Muscle of leg (tissue), 11 donors: ENCODE results near the gene NFIC. TPM values are rescaled to one million over a fixed set of nuclear protein-coding genes. Genes with fewer than 3 reads are reported as not detected.
"Not testable (repeated sequence)": the region's sequence is repeated elsewhere in the genome, so short reads cannot be mapped to it uniquely, and the experiment has no call there.

Experiments used
- DNase-seq: peaks from one replicate; pipeline ENCODE4 v3.0.0; 2013
- H3K27ac ChIP-seq: one replicate; pipeline ENCODE4 v1.5.1; 2013; ENCODE audit warnings: mild to moderate bottlenecking, low read length, control low read depth
- H3K27me3 ChIP-seq: one replicate; pipeline ENCODE4 v1.6.1; 2013; ENCODE audit warnings: low read length; ENCODE audit not compliant: control insufficient read depth, insufficient read depth
- H3K36me3 ChIP-seq: one replicate; pipeline ENCODE4 v1.6.1; 2013; ENCODE audit warnings: low read length; ENCODE audit not compliant: control insufficient read depth, insufficient read depth
- H3K4me1 ChIP-seq: one replicate; pipeline ENCODE4 v1.6.1; 2013; ENCODE audit warnings: low read length; ENCODE audit not compliant: control insufficient read depth, insufficient read depth
- H3K4me3 ChIP-seq: one replicate; pipeline ENCODE4 v1.5.1; 2013; ENCODE audit warnings: low read length, control low read depth
- H3K9me3 ChIP-seq: replicated peaks from 2 replicates; pipeline ENCODE4 v1.6.1; 2013; ENCODE audit warnings: low read depth, low read length; ENCODE audit not compliant: control insufficient read depth
- WGBS: methylation state at CpG from one replicate; pipeline ENCODE4 v1.1.5; 2013; ENCODE audit warnings: missing lambda C conversion rate; ENCODE audit not compliant: insufficient coverage; 5-methylcytosine and 5-hydroxymethylcytosine counted together
- polyA plus RNA-seq, 8 donors: library from polyadenylated mRNA; unstranded; fragments of 120-200 nt; gene quantifications; one replicate each; pipeline versions ENCODE4 v1.2.1 to v1.2.3, GENCODE V29; 2013; ENCODE audit warnings: inconsistent platforms in 1 of 8, low replicate concordance in 1 of 8; ENCODE audit not compliant: insufficient read length in 8 of 8, insufficient read depth in 1 of 8
- total RNA-seq: library from RNA; stranded (reverse); fragments of 120-200 nt; gene quantifications from one replicate; pipeline ENCODE4 v1.2.4, GENCODE V29; 2013

Gene NFIC
- total and polyA plus RNA-seq, 9 donors: 18.4 to 54.5 (median 47.0) TPM

DNA sequence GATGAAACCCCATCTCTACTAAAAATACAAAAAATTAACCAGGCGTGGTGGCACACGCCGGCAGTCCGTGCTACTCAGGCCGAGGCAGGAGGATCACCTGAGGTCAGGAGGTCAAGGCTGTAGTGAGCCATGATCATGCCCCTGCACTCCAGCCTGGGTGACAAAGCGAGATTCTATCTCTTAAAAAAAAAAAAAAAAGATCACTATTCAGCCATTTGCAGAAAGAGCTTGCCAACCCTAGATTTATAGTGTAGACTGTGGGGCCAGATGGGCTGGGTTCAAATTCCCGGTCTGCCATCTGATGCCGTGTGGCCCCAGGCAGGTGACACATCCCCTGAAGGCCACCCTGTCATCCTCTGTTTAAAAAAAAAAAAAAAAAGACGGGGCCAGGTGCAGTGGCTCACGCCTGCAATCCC lies 85.1 kb downstream of the NFIC start:
- 74% methylated on average over 8 of the region's 10 CpGs for WGBS
- no peaks in the 10 kb centered on the region for H3K9me3 ChIP-seq
- H3K27ac ChIP-seq: peak overlapping the region; percentile 71
- DNase-seq: no peak
- no peak overlapping the region for H3K4me3 ChIP-seq
- H3K27me3 ChIP-seq: no peaks in the 10 kb centered on the region
- peaks cover 10% of the 10 kb centered on the region for H3K4me1 ChIP-seq
- peaks cover 82% of the 10 kb centered on the region for H3K36me3 ChIP-seq

DNA sequence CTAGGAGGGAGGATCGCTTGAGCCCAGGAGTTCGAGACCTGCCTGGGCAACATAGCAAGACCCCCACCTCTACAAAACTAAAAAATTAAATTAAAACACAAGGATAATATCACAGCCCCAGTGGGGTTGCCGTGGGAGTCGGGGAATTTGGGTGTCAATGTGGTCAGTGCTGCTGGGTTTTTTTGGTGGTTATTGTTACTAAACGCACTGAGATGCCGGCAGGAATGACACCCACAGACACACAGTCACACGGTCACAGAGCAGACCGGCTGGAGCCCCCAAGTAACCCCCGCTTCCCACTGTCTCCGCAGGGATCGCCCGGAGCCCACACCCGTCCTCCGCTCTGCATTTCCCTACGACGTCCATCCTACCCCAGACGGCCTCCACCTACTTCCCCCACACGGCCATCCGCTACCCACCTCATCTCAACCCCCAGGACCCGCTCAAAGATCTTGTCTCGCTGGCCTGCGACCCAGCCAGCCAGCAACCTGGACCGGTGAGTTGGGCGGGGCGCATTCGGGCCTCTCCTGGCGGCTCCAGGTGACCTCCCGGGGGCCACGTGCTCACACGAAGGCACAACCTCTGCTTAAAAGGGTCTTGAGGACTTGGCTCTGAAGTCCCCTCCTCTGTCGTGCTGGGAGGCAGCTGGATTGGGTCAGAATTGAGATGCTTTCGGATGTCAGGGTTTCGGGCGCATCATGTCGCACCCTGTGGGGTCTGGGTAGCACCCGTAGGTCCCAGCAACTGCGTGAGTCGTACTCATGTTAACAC lies 86.0 kb downstream of the NFIC start:
- WGBS: 89% methylated on average over 31 of the region's 38 CpGs
- no peaks in the 10 kb centered on the region for H3K27me3 ChIP-seq
- H3K27ac ChIP-seq: no peak overlapping the region
- peaks cover 82% of the 10 kb centered on the region for H3K36me3 ChIP-seq
- no peak for DNase-seq
- no peak overlapping the region for H3K4me3 ChIP-seq
- no peaks in the 10 kb centered on the region for H3K9me3 ChIP-seq
- peaks cover 17% of the 10 kb centered on the region for H3K4me1 ChIP-seq

DNA sequence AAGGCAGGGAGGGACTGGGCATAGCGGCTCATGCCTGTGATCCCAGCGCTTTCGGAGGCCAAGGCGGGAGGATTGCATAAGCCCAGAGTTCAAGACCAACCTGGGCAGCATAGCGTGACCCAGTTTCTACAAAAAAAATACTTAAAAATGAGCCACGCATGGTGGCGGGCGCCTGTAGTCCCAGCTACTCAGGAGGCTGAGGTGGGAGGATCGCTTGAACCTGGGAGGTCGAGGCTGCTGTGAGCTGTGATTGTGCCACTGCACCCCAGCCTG lies 86.5 kb downstream of the NFIC start:
- Histone ChIP-seq H3K36me3 (peaks cover 77% of the 10 kb centered on the region), H3K4me1 (peaks cover 22% of the 10 kb centered on the region)
- H3K27ac ChIP-seq, H3K27me3 ChIP-seq, DNase-seq, H3K9me3 ChIP-seq, H3K4me3 ChIP-seq: not testable (repeated sequence)
- WGBS: 98% methylated on average over 8 of the region's 10 CpGs

DNA sequence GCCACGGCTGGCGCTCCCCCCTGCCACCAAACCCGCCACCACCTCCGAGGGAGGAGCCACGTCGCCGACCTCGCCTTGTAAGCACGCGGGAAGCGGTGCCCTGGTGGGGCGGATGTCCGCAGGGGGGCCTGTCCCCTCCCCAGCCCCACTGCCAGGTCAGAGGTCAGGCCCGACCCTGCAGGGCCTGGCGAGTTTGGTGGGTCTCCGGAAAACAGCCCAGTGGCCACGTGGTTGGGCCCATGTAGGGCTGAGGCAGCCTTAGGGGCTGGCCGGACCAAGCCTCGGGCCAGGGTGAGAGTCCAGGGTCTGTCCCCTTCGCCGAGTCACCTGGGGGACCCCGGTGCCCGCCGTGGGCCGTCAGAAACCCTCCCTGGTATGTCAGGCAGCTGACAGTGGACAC lies 87.5 kb downstream of the NFIC start:
- H3K36me3 ChIP-seq: peaks cover 71% of the 10 kb centered on the region
- no peak for DNase-seq
- H3K9me3 ChIP-seq: no peaks in the 10 kb centered on the region
- no peak overlapping the region for H3K27ac ChIP-seq
- H3K4me1 ChIP-seq: peaks cover 32% of the 10 kb centered on the region
- no peaks in the 10 kb centered on the region for H3K27me3 ChIP-seq
- 82% methylated on average over 25 of the region's 25 CpGs for WGBS
- no peak overlapping the region for H3K4me3 ChIP-seq

DNA sequence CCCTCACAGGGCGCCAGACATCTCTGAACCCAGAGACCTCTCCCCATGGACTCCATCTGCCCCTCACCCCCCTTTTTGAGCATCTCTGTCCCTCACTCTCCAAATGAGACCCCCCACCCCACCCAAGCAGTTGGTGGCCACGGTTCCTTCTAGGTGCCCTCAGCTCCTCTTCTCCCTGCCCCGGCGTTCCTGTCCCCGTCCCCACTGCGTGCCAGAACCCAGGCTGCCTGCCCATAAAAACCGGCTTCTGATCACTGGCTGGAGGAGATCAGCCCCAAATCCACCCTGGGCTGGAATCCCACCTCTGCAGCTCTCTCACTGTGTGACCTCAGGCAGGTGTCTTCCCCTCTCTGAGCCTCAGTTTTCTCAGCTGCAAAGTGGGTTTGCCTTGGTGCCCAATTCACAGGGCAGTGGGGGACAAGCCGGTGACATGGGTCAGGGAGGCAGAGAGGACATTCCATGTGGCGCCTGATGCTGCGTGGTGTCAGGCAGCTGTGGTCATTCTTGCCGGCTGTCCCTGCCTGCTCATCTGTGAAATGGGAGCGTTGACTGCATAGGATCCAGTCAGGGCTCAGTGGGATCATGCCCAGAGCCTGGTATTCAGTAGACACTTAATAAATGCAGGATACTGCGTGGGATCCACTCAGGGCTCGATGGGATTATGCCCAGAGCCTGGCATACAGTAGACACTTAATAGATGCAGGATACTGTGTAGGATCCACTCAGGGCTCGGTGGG lies 88.4 kb downstream of the NFIC start:
- WGBS: 92% methylated on average over 15 of the region's 15 CpGs
- no peaks in the 10 kb centered on the region for H3K9me3 ChIP-seq
- H3K4me1 ChIP-seq: peaks cover 40% of the 10 kb centered on the region
- no peaks in the 10 kb centered on the region for H3K27me3 ChIP-seq
- DNase-seq: no peak
- H3K27ac ChIP-seq: no peak overlapping the region
- H3K4me3 ChIP-seq: no peak overlapping the region
- H3K36me3 ChIP-seq: peaks cover 66% of the 10 kb centered on the region

DNA sequence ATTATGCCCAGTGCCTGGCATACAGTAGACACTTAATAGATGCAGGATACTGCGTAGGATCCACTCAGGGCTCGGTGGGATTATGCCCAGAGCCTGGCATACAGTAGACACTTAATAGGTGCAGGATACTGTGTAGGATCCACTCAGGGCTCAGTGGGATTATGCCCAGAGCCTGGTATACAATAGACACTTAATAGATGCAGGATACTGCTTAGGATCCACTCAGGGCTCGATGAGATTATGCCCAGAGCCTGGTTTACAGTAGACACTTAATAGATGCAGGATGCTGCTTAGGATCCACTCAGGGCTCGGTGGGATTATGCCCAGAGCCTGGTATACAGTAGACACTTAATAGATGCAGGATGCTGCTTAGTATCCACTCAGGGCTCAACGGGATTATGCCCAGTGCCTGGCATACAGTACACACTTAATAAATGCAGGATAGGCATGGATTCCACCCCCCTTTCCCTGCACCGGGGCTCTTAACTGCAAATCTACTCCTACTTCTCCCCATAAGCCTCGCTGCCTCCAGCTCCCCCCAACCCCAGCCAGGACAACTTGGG lies 89.1 kb downstream of the NFIC start:
- Histone ChIP-seq H3K36me3 (peaks cover 66% of the 10 kb centered on the region), H3K4me1 (peaks cover 44% of the 10 kb centered on the region), H3K9me3 (no peaks in the 10 kb centered on the region)

DNA sequence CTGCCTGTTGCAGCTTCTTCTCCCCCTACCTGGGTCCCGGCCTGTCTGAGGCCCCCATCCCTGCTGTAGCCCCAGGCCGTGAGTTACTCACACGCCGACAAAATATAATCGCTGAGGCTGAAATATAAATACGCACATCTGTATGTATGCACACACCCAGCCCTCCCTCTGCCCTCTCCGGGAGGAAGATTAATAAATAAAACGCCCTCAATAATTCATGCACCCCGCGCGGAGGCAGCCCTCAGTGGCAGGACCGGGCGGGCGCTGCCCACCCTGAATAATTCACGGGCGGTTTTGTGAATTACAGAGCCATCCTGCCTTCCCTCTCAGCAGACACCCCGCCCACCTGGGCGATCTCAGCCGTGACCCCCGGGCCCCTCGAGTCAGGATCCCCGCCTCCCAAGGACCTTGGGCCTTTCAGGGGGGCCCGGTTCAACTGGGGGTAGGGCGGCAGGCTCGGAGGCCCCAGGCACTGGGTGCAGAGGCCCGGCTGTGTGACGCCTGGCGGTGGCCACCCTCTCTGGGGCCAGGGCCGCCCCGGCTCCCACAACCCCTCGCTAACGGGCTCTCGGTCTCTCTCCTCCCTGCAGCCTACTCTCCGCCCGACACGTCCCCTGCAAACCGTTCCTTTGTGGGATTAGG lies 89.7 kb downstream of the NFIC start:
- Histone ChIP-seq H3K36me3 (peaks cover 60% of the 10 kb centered on the region), H3K9me3 (no peaks in the 10 kb centered on the region), H3K27me3 (no peaks in the 10 kb centered on the region), H3K4me3 (no peak overlapping the region), H3K27ac (no peak overlapping the region), H3K4me1 (peaks cover 38% of the 10 kb centered on the region)
- WGBS: 58% methylated on average over 27 of the region's 37 CpGs
- DNase-seq: no peak

More for the DNA sequence above, 89.1 kb downstream of the NFIC start:
- 89% methylated on average over 6 of the region's 7 CpGs for WGBS
- H3K27ac ChIP-seq: no peak overlapping the region
- H3K27me3 ChIP-seq: no peaks in the 10 kb centered on the region
- DNase-seq: no peak
- no peak overlapping the region for H3K4me3 ChIP-seq

DNA sequence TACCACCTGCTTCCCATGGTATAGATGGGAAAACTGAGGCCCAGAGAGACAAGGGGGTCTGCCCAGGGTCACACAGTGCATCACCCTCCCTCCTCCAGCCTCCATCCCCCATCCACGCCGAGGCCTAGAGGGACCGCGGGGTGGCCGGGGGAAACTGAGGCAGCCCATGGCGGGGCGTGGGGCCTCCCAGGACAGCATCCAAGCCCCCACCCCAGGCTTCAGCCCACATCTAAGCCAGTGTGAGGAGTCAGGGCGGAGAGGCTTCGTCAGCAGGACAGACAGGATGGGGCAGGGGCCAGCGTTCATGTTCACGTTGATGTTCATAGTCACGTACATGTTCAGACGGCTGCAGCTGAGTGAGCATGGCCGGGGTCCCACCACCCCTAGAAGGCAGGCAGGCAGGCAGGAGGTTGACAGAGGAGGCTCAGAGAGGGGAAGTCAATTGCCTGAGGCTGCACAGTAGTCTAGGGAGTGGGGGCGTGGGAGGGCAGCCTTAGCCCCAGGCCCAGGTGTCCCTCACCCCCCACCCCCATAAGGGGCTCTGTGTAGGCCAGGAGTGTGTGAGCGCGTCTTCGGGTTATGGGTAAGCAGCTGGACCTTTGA lies 90.6 kb downstream of the NFIC start:
- Histone ChIP-seq H3K27me3 (no peaks in the 10 kb centered on the region), H3K27ac (peak overlapping the region; percentile 89), H3K36me3 (peaks cover 52% of the 10 kb centered on the region), H3K4me3 (no peak overlapping the region), H3K4me1 (peaks cover 34% of the 10 kb centered on the region), H3K9me3 (no peaks in the 10 kb centered on the region)
- WGBS: 61% methylated on average over 6 of the region's 18 CpGs
- DNase-seq: no peak

DNA sequence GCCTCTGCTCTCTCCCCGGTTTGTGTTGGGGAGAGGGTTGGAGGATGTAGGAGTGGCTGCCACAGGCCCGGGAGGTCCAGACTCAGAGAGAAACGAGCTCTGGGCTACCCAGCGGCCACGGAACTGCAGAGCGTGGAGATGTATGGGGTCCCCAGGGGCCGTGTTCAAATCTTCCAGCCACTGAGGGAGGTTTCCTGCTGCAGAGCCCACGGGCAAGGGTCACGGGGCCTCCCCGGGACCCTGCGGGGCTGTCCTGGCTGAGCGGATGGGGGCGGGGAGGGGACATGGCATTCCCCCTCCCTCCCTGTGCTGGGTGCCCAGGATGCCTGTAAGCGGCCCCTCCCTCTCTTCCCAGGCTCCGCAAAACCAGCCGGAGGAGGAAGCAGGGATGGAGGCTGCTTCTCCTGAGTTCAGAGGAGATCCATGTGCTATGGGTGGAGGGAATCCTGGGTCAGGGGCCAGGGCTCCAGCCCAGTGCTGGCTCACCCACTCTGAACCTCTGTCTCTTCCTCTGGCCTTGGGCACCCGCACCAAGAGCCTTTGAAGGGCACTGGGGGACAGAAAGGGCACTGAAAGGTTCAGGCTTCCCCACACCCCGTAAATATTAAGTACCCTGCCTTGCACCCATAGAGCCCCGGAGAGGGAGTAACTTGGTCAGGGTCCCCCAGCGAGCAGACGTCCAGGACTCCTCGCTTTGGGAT lies 91.3 kb downstream of the NFIC start:
- H3K27ac ChIP-seq: peak overlapping the region; percentile 89
- 15% methylated on average over 13 of the region's 22 CpGs for WGBS
- H3K27me3 ChIP-seq: no peaks in the 10 kb centered on the region
- H3K4me3 ChIP-seq: no peak overlapping the region
- H3K4me1 ChIP-seq: peaks cover 34% of the 10 kb centered on the region
- H3K36me3 ChIP-seq: peaks cover 48% of the 10 kb centered on the region
- H3K9me3 ChIP-seq: no peaks in the 10 kb centered on the region
- DNase-seq: peak; percentile 54
